ENCODE measurements around the gene SLC28A3. TPM values are rescaled to one million over a fixed set of nuclear protein-coding genes. Genes with fewer than 3 reads are reported as not detected.

SLC28A3 gene
- total RNA-seq, 1 donor from 2014 or later, result not detected

DNA sequence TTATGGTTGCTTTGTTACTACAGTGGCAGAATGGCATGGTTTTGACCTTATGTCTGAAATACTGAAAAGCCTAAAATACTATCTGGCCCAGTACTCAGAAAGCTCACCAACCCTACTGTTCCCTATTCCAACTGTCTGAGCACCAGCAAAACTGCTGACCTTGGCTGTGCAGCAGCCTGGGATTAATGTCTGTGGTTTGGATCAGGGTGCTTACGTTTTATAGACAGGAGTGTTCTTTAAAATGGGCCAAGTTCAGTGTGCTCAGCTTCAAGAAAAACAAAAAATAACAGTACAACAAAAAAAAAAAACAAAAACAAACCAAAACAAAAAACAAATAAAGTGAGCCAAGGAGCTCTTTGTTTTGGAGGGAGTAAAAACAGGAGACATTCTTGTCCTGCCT, 36.4 kb downstream of the SLC28A3 start:
- intact Hi-C loops (cut with micrococcal nuclease), result no loop called here
- ATAC-seq (ENCODE audit: low read depth), result no peak
- Mint-ChIP-seq H3K27ac (no peak overlapping the region), H3K27me3 (no peaks in the 10 kb centered on the region), H3K4me3 (no peak overlapping the region), H3K9me3 (no peaks in the 10 kb centered on the region), H3K4me1 (no peaks in the 10 kb centered on the region), H3K36me3 (ENCODE audit: low read depth) (no peaks in the 10 kb centered on the region)
- TF ChIP-seq CTCF (IDR thresholded peaks at IDR 0.05), result no peak
- DNase-seq, result no peak
- ChIA-PET CTCF (interaction anchor here (1.5 kb wide), 1 partner anchor 43 kb away, joined by 4 read pairs; no protein-coding TSS in a partner anchor), POLR2A (no interaction called here)

- no peaks in the 10 kb centered on the region for H3K27me3 Mint-ChIP-seq
- no peak for ATAC-seq (ENCODE audit: low read depth)
- ChIA-PET POLR2A (no interaction called here), CTCF (interaction anchor here (1.1 kb wide), 1 partner anchor 13 kb away, joined by 3 read pairs; no protein-coding TSS in a partner anchor)
- no peaks in the 10 kb centered on the region for H3K36me3 Mint-ChIP-seq (ENCODE audit: low read depth)
- DNase-seq, result no peak
- no peaks in the 10 kb centered on the region for H3K4me1 Mint-ChIP-seq
- no peaks in the 10 kb centered on the region for H3K9me3 Mint-ChIP-seq
- no peak overlapping the region for H3K27ac Mint-ChIP-seq
- no peak overlapping the region for H3K4me3 Mint-ChIP-seq
- intact Hi-C loops (cut with micrococcal nuclease), result no loop called here
- no peak for TF ChIP-seq CTCF (IDR thresholded peaks at IDR 0.05)
Observed at GRCh38 chr9:84303061-84303460, 37.5 kb downstream of the SLC28A3 start.

GRCh38 chr9:84301851-84302250, 38.7 kb downstream of the SLC28A3 start:
- ChIA-PET POLR2A (no interaction called here), CTCF (no interaction called here)
- DNase-seq (no peak), ATAC-seq (ENCODE audit: low read depth) (no peak)
- intact Hi-C loops (cut with micrococcal nuclease), result no loop called here
- H3K4me3 Mint-ChIP-seq, result no peak overlapping the region
- peaks cover under 1% of the 10 kb centered on the region for H3K4me1 Mint-ChIP-seq
- no peak for TF ChIP-seq CTCF (IDR thresholded peaks at IDR 0.05)
- no peaks in the 10 kb centered on the region for H3K27me3 Mint-ChIP-seq
- no peaks in the 10 kb centered on the region for H3K9me3 Mint-ChIP-seq
- H3K27ac Mint-ChIP-seq, result no peak overlapping the region
- no peaks in the 10 kb centered on the region for H3K36me3 Mint-ChIP-seq (ENCODE audit: low read depth)

DNA sequence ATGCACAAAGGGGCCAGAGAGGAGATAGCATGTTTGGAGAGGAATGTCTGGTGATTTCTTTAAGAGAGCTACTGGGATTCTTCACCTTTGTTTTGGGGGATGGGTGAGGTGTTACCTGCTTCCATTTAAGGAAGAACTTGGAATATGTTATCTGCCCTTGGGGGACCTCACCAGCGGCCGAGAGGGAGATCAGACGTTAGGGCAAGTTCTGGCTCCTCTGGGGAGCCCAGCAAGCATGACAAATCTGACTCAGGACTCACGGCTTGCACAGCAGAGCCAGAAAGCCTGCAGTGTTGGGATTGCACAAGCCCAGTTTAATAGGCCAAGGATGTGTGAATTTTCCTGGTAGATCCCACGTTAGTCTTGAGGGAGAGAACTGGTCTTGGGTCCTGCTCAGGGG, 40.3 kb downstream of the SLC28A3 start:
- no peak for TF ChIP-seq CTCF (IDR thresholded peaks at IDR 0.05)
- no peak overlapping the region for H3K27ac Mint-ChIP-seq
- H3K4me3 Mint-ChIP-seq, result no peak overlapping the region
- no peaks in the 10 kb centered on the region for H3K9me3 Mint-ChIP-seq
- H3K27me3 Mint-ChIP-seq, result no peaks in the 10 kb centered on the region
- ChIA-PET POLR2A (no interaction called here), CTCF (no interaction called here)
- no peak for ATAC-seq (ENCODE audit: low read depth)
- DNase-seq, result no peak
- H3K36me3 Mint-ChIP-seq (ENCODE audit: low read depth), result no peaks in the 10 kb centered on the region
- peaks cover 14% of the 10 kb centered on the region for H3K4me1 Mint-ChIP-seq
- intact Hi-C loops (cut with micrococcal nuclease), result no loop called here

- Mint-ChIP-seq H3K4me3 (no peak overlapping the region), H3K36me3 (ENCODE audit: low read depth) (no peaks in the 10 kb centered on the region), H3K27ac (no peak overlapping the region), H3K9me3 (no peaks in the 10 kb centered on the region), H3K4me1 (peaks cover 37% of the 10 kb centered on the region), H3K27me3 (no peaks in the 10 kb centered on the region)
- POLR2A ChIA-PET, result interaction anchor here (0.6 kb wide), 1 partner anchor 22 kb away, joined by 4 read pairs; no protein-coding TSS in a partner anchor
- no peak for TF ChIP-seq CTCF (IDR thresholded peaks at IDR 0.05)
- CTCF ChIA-PET, result interaction anchor here (1.3 kb wide), 1 partner anchor 36 kb away, joined by 3 read pairs; no protein-coding TSS in a partner anchor
- no peak for DNase-seq
- ATAC-seq (ENCODE audit: low read depth), result no peak
- intact Hi-C loops (cut with micrococcal nuclease), result no loop called here
Observed at GRCh38 chr9:84297162-84297821, 43.3 kb downstream of the SLC28A3 start.

All from activated B cell treated with CpG ODN at 0.5 μM for 24 hours (primary cell).